Measurements from ENCODE around the gene TIAM1. TPM values are rescaled to one million over a fixed set of nuclear protein-coding genes. Genes with fewer than 3 reads are reported as not detected.

The TIAM1 gene
- total RNA-seq, 6 experiments from 2014 or later = 4.8 to 12.5 (median 7.7) TPM

GRCh38 chr21:31260790-31261189 is 83.3 kb downstream of the TIAM1 start:
- H3K27ac ChIP-seq = no peak overlapping the region
- TF ChIP-seq POLR2A (IDR thresholded peaks at IDR 0.05) = no peak
- TF ChIP-seq, protein P1, sequence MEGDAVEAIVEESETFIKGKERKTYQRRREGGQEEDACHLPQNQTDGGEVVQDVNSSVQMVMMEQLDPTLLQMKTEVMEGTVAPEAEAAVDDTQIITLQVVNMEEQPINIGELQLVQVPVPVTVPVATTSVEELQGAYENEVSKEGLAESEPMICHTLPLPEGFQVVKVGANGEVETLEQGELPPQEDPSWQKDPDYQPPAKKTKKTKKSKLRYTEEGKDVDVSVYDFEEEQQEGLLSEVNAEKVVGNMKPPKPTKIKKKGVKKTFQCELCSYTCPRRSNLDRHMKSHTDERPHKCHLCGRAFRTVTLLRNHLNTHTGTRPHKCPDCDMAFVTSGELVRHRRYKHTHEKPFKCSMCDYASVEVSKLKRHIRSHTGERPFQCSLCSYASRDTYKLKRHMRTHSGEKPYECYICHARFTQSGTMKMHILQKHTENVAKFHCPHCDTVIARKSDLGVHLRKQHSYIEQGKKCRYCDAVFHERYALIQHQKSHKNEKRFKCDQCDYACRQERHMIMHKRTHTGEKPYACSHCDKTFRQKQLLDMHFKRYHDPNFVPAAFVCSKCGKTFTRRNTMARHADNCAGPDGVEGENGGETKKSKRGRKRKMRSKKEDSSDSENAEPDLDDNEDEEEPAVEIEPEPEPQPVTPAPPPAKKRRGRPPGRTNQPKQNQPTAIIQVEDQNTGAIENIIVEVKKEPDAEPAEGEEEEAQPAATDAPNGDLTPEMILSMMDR (IDR thresholded peaks at IDR 0.05) = no peak
- no peak for DNase-seq
- WGBS (ENCODE audit: insufficient coverage, low coverage, low lambda C conversion rate, missing lambda C conversion rate) = 45% methylated on average over 4 of the region's 4 CpGs
- no peaks in the 10 kb centered on the region for H3K27me3 ChIP-seq
- no peaks in the 10 kb centered on the region for H3K4me1 ChIP-seq
- no peak overlapping the region for H3K4me3 ChIP-seq
- no peaks in the 10 kb centered on the region for H3K36me3 ChIP-seq
- peak in 2 of 4 donors; percentile 35 to 38 for ATAC-seq
- no peaks in the 10 kb centered on the region for H3K9me3 ChIP-seq
- intact Hi-C loops (cut with DNase I) = no loop called here

DNA sequence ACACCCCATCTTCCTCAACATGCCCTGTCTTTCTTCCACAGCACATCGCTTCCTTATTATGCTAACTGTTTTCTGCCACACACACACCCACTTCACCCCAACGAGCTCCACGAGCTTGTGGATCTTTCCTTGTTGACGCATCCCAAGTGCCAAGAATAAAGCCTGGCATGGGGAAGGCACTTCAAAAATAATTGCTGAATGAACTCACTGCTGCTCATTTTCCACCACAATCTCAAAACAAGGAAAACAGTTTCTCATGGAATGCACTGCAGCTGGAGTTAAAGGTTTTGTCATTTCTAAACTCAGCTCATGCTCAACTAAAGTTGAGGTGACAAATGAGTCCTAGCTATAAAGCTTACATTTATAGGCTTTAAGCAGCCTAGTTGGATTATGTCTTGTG is 86.0 kb downstream of the TIAM1 start:
- no peaks in the 10 kb centered on the region for H3K9me3 ChIP-seq
- H3K36me3 ChIP-seq = no peaks in the 10 kb centered on the region
- WGBS (ENCODE audit: insufficient coverage, low coverage, low lambda C conversion rate, missing lambda C conversion rate) = 96% methylated on average over 4 of the region's 4 CpGs
- H3K4me1 ChIP-seq = no peaks in the 10 kb centered on the region
- ATAC-seq = no peak
- no peaks in the 10 kb centered on the region for H3K27me3 ChIP-seq
- no peak overlapping the region for H3K4me3 ChIP-seq
- TF ChIP-seq, protein P1 (IDR thresholded peaks at IDR 0.05) = no peak
- no peak for TF ChIP-seq POLR2A (IDR thresholded peaks at IDR 0.05)
- H3K27ac ChIP-seq = no peak overlapping the region
- intact Hi-C loops (cut with DNase I) = no loop called here
- no peak for DNase-seq

DNA sequence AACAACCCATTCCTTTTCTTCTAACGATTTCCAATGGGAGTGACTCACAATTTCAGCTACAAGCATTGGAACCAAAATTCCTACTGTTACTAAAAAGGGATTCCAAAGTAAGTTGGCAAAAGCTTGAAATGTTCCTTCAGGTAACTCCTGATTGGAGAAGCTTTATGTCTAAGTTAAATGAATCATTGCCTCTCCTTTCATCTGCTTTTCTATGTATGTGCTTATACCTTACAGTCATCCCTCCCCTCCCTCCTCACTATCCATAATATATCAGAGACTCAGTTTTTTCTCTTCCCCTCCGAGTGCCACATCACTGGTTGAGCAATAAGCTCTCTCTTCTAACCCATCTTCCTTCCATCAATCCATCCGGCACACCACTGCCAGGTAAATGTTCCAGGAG is 86.8 kb downstream of the TIAM1 start:
- intact Hi-C loops (cut with DNase I) = no loop called here
- no peak for ATAC-seq
- H3K4me3 ChIP-seq = no peak overlapping the region

GRCh38 chr21:31255896-31256295 is 88.2 kb downstream of the TIAM1 start:
- Histone ChIP-seq H3K27me3 (no peaks in the 10 kb centered on the region), H3K4me1 (no peaks in the 10 kb centered on the region), H3K4me3 (no peak overlapping the region), H3K9me3 (no peaks in the 10 kb centered on the region), H3K36me3 (no peaks in the 10 kb centered on the region), H3K27ac (no peak overlapping the region)
- DNase-seq (no peak), ATAC-seq (no peak)
- TF ChIP-seq, protein P1 (IDR thresholded peaks at IDR 0.05) = no peak
- no peak for TF ChIP-seq POLR2A (IDR thresholded peaks at IDR 0.05)
- 95% methylated on average over 2 of the region's 2 CpGs for WGBS (ENCODE audit: insufficient coverage, low coverage, low lambda C conversion rate, missing lambda C conversion rate)
- intact Hi-C loops (cut with DNase I) = no loop called here

More for the DNA sequence above, 86.8 kb downstream of the TIAM1 start:
- 84% methylated on average over 3 of the region's 3 CpGs for WGBS (ENCODE audit: insufficient coverage, low coverage, low lambda C conversion rate, missing lambda C conversion rate)
- no peak for DNase-seq
- Histone ChIP-seq H3K27me3 (no peaks in the 10 kb centered on the region), H3K4me1 (no peaks in the 10 kb centered on the region), H3K27ac (no peak overlapping the region), H3K36me3 (no peaks in the 10 kb centered on the region), H3K9me3 (no peaks in the 10 kb centered on the region)
- TF ChIP-seq, protein P1 (IDR thresholded peaks at IDR 0.05) = no peak
- no peak for TF ChIP-seq POLR2A (IDR thresholded peaks at IDR 0.05)

- no peaks in the 10 kb centered on the region for H3K4me1 ChIP-seq
- DNase-seq (no peak), ATAC-seq (no peak)
- no peak overlapping the region for H3K27ac ChIP-seq
- intact Hi-C loops (cut with DNase I) = no loop called here
- no peaks in the 10 kb centered on the region for H3K36me3 ChIP-seq
- H3K27me3 ChIP-seq = no peaks in the 10 kb centered on the region
- no peak overlapping the region for H3K4me3 ChIP-seq
- no CpG with 5 or more reads among the region's 4 CpGs for WGBS (ENCODE audit: insufficient coverage, low coverage, low lambda C conversion rate, missing lambda C conversion rate)
- TF ChIP-seq POLR2A (IDR thresholded peaks at IDR 0.05) = no peak
- no peaks in the 10 kb centered on the region for H3K9me3 ChIP-seq
These were observed 89.0 kb downstream of the TIAM1 start for GRCh38 chr21:31255036-31255435.

All from right lobe of liver (tissue), 6 donors.